Neural cell (in vitro differentiated cells): ENCODE measurements around the gene GPR143. TPM values are rescaled to one million over a fixed set of nuclear protein-coding genes. Genes with fewer than 3 reads are reported as not detected.

Experiments
- polyA plus RNA-seq: library from polyadenylated mRNA; depleted of rRNA; stranded (reverse); fragments of >200 nt; gene quantifications from 2 replicates; pipeline ENCODE4 v1.2.3, GENCODE V29; 2014

The GPR143 gene
- polyA plus RNA-seq, 1 donor from 2014 or later, result 5.5 TPM

Other genes with a start within 250 kb of the GPR143 start
- gene SHROOM2, start 20.6 kb upstream of the GPR143 start, polyA plus RNA-seq, result 9.2 and 10.1 TPM in 2 replicates
- not detected in 2 replicates for gene CLDN34, start 201.5 kb upstream of the GPR143 start, polyA plus RNA-seq